Peyer's patch (tissue), 4 donors: ENCODE results near the gene SNX8.

Experiments
- POLR2A ChIP-seq, 2 donors: fragments of 450-650 bp; IDR thresholded peaks; one replicate each; pipeline ENCODE4 v1.5.1; 2017; ENCODE audit warnings: antibody characterized with exemption in 2 of 2, mild to moderate bottlenecking in 2 of 2, moderate library complexity in 2 of 2
- TF ChIP-seq, protein P1 (sequence below), 6 experiments: fragments of 450-650 bp in 4 of 6; fragments of 200-600 bp in 2 of 6; sonication (generic) in 1 of 6; IDR thresholded peaks; one replicate each; pipeline ENCODE4 v1.5.1; 2017 to 2019; ENCODE audit warnings: antibody characterized with exemption in 6 of 6, mild to moderate bottlenecking in 3 of 6, moderate library complexity in 1 of 6

DNA sequence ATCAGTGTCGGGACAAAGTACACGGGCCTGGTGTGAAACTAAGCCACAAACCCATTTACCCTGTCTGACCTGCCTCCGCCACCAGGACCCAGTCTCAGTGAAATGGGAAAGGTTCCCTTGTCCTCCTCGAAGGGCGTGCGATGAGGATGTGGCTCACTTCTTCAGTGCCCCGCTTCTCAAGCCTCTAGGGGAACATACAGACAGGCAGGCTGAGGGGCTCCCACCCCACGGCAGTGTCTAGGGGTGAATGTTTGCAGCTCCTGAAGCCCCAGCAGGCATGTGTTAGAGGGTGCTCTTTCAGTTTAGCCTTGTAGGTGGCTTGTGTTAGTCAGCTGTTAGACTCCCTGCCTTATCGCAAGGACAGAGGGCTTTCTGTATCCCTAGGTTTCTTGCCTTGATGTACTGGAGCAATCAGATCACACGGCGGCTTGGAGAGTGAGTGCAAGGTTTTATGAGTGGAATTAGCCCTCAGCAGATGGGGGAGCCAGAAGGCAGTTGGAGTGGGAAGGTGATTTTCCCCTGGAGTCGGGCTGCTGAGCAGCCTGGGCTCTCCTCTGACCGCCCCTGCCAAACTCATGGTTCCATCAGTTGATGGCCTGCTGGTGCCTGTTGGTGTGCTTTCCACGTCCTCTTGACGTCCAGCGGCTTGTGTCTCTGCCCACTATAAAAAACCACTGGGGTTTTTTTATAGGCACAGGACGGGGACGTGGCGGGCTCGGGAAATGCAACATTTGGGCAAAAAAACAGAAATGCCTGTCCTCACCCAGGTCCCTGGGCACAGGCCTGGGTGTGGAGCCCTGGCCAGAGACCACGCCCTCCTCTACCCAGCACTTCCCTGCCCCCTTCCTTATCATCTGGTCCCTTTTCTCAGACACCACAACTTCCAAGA, 71.5 kb downstream of the SNX8 start:
- TF ChIP-seq, protein P1, sequence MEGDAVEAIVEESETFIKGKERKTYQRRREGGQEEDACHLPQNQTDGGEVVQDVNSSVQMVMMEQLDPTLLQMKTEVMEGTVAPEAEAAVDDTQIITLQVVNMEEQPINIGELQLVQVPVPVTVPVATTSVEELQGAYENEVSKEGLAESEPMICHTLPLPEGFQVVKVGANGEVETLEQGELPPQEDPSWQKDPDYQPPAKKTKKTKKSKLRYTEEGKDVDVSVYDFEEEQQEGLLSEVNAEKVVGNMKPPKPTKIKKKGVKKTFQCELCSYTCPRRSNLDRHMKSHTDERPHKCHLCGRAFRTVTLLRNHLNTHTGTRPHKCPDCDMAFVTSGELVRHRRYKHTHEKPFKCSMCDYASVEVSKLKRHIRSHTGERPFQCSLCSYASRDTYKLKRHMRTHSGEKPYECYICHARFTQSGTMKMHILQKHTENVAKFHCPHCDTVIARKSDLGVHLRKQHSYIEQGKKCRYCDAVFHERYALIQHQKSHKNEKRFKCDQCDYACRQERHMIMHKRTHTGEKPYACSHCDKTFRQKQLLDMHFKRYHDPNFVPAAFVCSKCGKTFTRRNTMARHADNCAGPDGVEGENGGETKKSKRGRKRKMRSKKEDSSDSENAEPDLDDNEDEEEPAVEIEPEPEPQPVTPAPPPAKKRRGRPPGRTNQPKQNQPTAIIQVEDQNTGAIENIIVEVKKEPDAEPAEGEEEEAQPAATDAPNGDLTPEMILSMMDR (IDR thresholded peaks at IDR 0.05): peak in 4 of 6 experiments; percentile 14 to 23 (median 18)
- no peak for TF ChIP-seq POLR2A (IDR thresholded peaks at IDR 0.05)
